Measurements from ENCODE around the gene ITPA. TPM values are rescaled to one million over a fixed set of nuclear protein-coding genes. Genes with fewer than 3 reads are reported as not detected.

ITPA gene
- total RNA-seq, 1 donor from 2014 or later: 52.5 TPM

DNA sequence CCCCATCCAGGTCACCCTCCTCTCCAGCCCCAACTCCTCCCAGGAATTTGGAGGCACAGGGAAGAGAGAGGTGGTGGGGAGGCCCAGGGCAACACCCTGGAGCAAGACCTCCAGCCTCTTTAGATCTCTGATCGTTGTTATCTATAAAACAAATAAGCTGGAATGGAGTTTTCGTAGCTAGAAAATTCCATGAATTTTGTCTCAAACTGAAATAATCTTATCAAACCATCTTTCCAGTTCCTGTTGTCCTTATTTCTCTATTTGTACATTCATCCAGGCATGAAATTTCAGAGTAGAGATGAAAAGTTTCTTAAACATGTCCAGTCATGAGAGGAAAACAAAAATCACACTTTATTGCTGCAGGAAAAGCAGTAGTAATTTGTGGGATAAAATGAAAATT is 35.9 kb downstream of the ITPA start:
- H3K4me1 ChIP-seq: peaks cover 18% of the 10 kb centered on the region
- intact Hi-C loops (cut with DNase I): no loop called here

DNA sequence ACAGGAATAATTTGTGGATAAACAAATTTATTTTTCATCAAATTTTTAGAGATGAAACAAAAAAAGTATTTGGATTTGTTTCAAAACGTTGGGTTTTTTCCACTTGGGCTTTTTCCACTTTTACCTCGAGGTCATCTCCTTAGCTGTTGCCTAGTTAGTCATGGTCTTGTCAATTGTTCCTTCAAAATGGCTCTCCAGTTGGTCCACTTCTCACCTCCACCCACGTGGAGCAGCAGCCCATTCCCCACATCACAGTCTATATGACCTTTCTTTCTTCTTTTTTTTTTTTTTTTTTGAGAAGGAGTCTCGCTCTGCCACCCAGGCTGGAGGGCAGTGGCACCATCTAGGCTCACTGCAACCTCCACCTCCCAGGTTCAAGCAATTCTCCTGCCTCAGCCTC is 36.4 kb downstream of the ITPA start:
- Histone ChIP-seq H3K27me3 (no peaks in the 10 kb centered on the region), H3K27ac (no peak overlapping the region), H3K36me3 (no peaks in the 10 kb centered on the region), H3K4me1 (peaks cover 14% of the 10 kb centered on the region), H3K4me3 (no peak overlapping the region), H3K9me3 (no peaks in the 10 kb centered on the region)
- no peak for DNase-seq (ENCODE audit: extremely low spot score in 2 of 2)
- intact Hi-C loops (cut with DNase I): no loop called here
- no peak for TF ChIP-seq POLR2AphosphoS5 (IDR thresholded peaks at IDR 0.05; ENCODE audit: insufficient read depth in 1 of 2, low read depth in 1 of 2)
- no peak for TF ChIP-seq CTCF (IDR thresholded peaks at IDR 0.05)
- TF ChIP-seq POLR2A (IDR thresholded peaks at IDR 0.05): no peak

More for the DNA sequence above, 35.9 kb downstream of the ITPA start:
- no peak overlapping the region for H3K4me3 ChIP-seq
- no peak overlapping the region for H3K27ac ChIP-seq
- no peak for TF ChIP-seq POLR2AphosphoS5 (IDR thresholded peaks at IDR 0.05; ENCODE audit: insufficient read depth in 1 of 2, low read depth in 1 of 2)
- DNase-seq (ENCODE audit: extremely low spot score in 2 of 2): no peak
- no peaks in the 10 kb centered on the region for H3K27me3 ChIP-seq
- no peaks in the 10 kb centered on the region for H3K9me3 ChIP-seq
- H3K36me3 ChIP-seq: no peaks in the 10 kb centered on the region

- no peaks in the 10 kb centered on the region for H3K27me3 ChIP-seq
- intact Hi-C loops (cut with DNase I): no loop called here
- no peak overlapping the region for H3K27ac ChIP-seq
- H3K9me3 ChIP-seq: no peaks in the 10 kb centered on the region
- H3K4me1 ChIP-seq: peaks cover 14% of the 10 kb centered on the region
- H3K36me3 ChIP-seq: no peaks in the 10 kb centered on the region
- TF ChIP-seq POLR2AphosphoS5 (IDR thresholded peaks at IDR 0.05; ENCODE audit: insufficient read depth in 1 of 2, low read depth in 1 of 2) (no peak), CTCF (IDR thresholded peaks at IDR 0.05) (no peak), POLR2A (IDR thresholded peaks at IDR 0.05) (no peak)
- DNase-seq (ENCODE audit: extremely low spot score in 2 of 2): no peak
- no peak overlapping the region for H3K4me3 ChIP-seq
Measured at GRCh38 chr20:3246682-3247081, 37.4 kb downstream of the ITPA start.

DNA sequence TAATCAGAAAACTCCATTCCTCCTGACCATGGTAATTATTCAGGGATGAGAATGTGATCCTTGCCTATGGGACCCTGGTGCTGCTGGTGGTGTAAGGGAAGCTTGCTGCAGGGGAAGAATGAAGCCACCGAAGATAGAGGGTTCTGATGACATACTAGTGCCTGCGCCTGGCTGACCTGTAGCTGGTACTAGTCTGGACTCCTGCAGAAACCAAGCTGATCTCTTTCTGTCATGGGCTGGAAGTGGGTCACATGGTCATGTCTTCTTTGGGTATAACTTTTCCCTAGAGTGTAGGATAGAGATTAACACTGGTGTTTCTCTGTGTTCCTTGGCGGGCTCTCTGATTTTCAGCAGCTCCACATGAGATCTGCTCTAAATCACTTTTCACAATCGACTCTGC is 38.3 kb downstream of the ITPA start:
- intact Hi-C loops (cut with DNase I): no loop called here
- peaks cover 14% of the 10 kb centered on the region for H3K4me1 ChIP-seq
- no peak for TF ChIP-seq POLR2A (IDR thresholded peaks at IDR 0.05)
- TF ChIP-seq POLR2AphosphoS5 (IDR thresholded peaks at IDR 0.05; ENCODE audit: insufficient read depth in 1 of 2, low read depth in 1 of 2): no peak
- TF ChIP-seq CTCF (IDR thresholded peaks at IDR 0.05): no peak
- no peak overlapping the region for H3K27ac ChIP-seq
- no peaks in the 10 kb centered on the region for H3K27me3 ChIP-seq
- H3K9me3 ChIP-seq: no peaks in the 10 kb centered on the region
- peaks cover 0 to 9% of the 10 kb centered on the region in 2 donors for H3K36me3 ChIP-seq
- DNase-seq (ENCODE audit: extremely low spot score in 2 of 2): no peak
- H3K4me3 ChIP-seq: no peak overlapping the region

DNA sequence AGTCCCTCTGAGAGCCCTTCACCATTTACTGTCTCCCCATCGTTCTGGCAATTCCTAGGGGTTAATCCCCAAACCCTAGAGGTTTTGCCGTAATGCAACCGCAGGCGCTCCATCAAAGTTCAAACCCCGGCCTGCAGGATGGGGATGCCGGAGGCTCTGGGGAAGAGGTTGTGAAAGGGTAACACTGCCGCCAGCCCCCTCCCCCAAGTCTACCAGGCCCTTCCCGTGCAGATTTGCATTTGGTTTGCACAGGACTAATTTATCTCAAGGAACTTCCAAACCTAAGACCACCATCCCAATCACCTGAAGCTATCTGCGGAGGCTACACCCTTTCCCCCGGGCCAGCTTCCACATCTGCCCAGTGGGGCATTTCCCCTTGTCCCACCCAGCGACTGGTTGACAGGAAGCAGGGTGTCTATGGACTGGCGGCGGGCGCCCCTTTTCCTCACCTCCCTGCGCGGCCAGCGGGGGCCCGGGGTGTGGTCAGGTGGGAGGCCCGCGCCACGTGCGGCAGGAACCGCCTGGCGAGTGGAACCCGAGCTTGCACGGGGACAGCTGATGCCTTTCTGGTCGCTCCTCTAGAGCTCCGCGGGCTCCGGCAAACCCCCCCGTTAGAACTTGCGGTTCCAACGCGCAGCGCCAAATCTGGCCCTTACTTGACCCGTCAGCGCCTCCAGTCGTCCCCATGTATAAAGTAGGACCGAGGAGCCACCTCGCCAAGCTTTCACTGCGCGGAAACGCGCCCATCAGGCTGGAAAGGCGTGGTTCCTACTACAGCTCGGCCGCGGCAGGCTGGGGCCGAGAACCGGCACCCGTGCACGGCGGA is 39.1 kb downstream of the ITPA start:
- H3K27me3 ChIP-seq: no peaks in the 10 kb centered on the region
- no peak for DNase-seq (ENCODE audit: extremely low spot score in 2 of 2)
- intact Hi-C loops (cut with DNase I): no loop called here
- peaks cover 14% of the 10 kb centered on the region for H3K4me1 ChIP-seq
- no peak overlapping the region for H3K27ac ChIP-seq
- H3K9me3 ChIP-seq: no peaks in the 10 kb centered on the region
- H3K4me3 ChIP-seq: peak overlapping the region; percentile 2 to 31
- peaks cover 0 to 15% of the 10 kb centered on the region in 2 donors for H3K36me3 ChIP-seq
- TF ChIP-seq POLR2A (IDR thresholded peaks at IDR 0.05) (no peak), POLR2AphosphoS5 (IDR thresholded peaks at IDR 0.05; ENCODE audit: insufficient read depth in 1 of 2, low read depth in 1 of 2) (peak in 1 of 2 donors; percentile 31)

DNA sequence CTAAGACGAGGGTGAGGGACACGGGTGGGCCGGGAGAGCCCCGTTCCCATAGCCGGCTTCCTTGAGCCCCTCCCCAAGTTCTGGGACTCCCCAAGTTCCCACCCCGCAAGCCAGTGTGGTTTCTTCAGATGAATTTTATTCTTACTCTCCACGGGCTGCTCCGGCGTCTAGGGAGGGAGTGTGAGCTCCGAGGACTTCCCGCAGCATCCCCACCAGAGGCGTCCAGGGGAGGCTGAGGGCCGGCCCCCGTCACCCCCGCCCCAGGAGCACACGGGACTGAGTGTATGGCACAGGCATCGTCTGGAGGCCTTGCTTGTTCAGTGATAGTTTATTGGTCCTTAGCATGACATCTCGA is 39.7 kb downstream of the ITPA start:
- Histone ChIP-seq H3K27me3 (no peaks in the 10 kb centered on the region), H3K4me3 (peak overlapping the region; percentile 2 to 31), H3K9me3 (no peaks in the 10 kb centered on the region), H3K36me3 (peaks cover 0 to 21% of the 10 kb centered on the region in 2 donors), H3K4me1 (peaks cover 14% of the 10 kb centered on the region), H3K27ac (no peak overlapping the region)
- no peak for TF ChIP-seq CTCF (IDR thresholded peaks at IDR 0.05)
- no peak for TF ChIP-seq POLR2A (IDR thresholded peaks at IDR 0.05)
- no peak for TF ChIP-seq POLR2AphosphoS5 (IDR thresholded peaks at IDR 0.05; ENCODE audit: insufficient read depth in 1 of 2, low read depth in 1 of 2)
- DNase-seq (ENCODE audit: extremely low spot score in 2 of 2): no peak
- intact Hi-C loops (cut with DNase I): no loop called here
